EH (cell line): Measurements from ENCODE around the gene PSMG4.

Experiments used
- DNase-seq: peaks from one replicate; pipeline ENCODE4 v3.0.0-alpha.2; 2015; ENCODE audit warnings: low read depth

Gene PSMG4

GRCh38 chr6:3251462-3252314, 7.1 kb upstream of the PSMG4 start:
- peak; percentile 85 for DNase-seq

GRCh38 chr6:3252369-3252768, 6.4 kb upstream of the PSMG4 start:
- no peak for DNase-seq

GRCh38 chr6:3252861-3253596, 5.7 kb upstream of the PSMG4 start:
- DNase-seq = no peak

- no peak for DNase-seq
Observed at GRCh38 chr6:3253597-3253961, 5.2 kb upstream of the PSMG4 start.

- DNase-seq = no peak
Observed at GRCh38 chr6:3258201-3258600, 546 bp upstream of the PSMG4 start.

- peak; percentile 57 for DNase-seq
Observed at GRCh38 chr6:3259491-3259958, 778 bp downstream of the PSMG4 start.

- DNase-seq = no peak
Observed at GRCh38 chr6:3260296-3260695, 1.5 kb downstream of the PSMG4 start.

GRCh38 chr6:3260772-3261517, 2.2 kb downstream of the PSMG4 start:
- DNase-seq = no peak

GRCh38 chr6:3261518-3261820, 2.7 kb downstream of the PSMG4 start:
- DNase-seq = no peak

GRCh38 chr6:3261921-3262320, 3.2 kb downstream of the PSMG4 start:
- DNase-seq = no peak

GRCh38 chr6:3263096-3263495, 4.3 kb downstream of the PSMG4 start:
- DNase-seq = no peak

GRCh38 chr6:3264356-3264755, 5.6 kb downstream of the PSMG4 start:
- DNase-seq = no peak

- no peak for DNase-seq
Observed at GRCh38 chr6:3265671-3266070, 6.9 kb downstream of the PSMG4 start.

GRCh38 chr6:3266170-3266569, 7.4 kb downstream of the PSMG4 start:
- DNase-seq = no peak

- DNase-seq = no peak
Observed at GRCh38 chr6:3267162-3267561, 8.4 kb downstream of the PSMG4 start.

- DNase-seq = no peak
Observed at GRCh38 chr6:3268680-3269079, 9.9 kb downstream of the PSMG4 start.

GRCh38 chr6:3269281-3269975, 10.7 kb downstream of the PSMG4 start:
- no peak for DNase-seq

GRCh38 chr6:3270258-3270657, 11.5 kb downstream of the PSMG4 start:
- no peak for DNase-seq

GRCh38 chr6:3271756-3272155, 13.0 kb downstream of the PSMG4 start:
- no peak for DNase-seq

- no peak for DNase-seq
Observed at GRCh38 chr6:3272911-3273547, 14.3 kb downstream of the PSMG4 start.

GRCh38 chr6:3273707-3274521, 15.2 kb downstream of the PSMG4 start:
- peak; percentile 15 for DNase-seq
